GM12878 (cell line): ENCODE results near the gene KIFAP3.

Source experiments
- CEBPB ChIP-seq, 2 experiments: fragments of 150-350 bp in 1 of 2; IDR thresholded peaks; 2 replicates each; pipeline ENCODE4 v1.6.1; 2012 to 2014; ENCODE audit warnings: low read depth in 2 of 2, low read length in 2 of 2, borderline replicate concordance in 1 of 2, inconsistent platforms in 1 of 2
- CTCF ChIP-seq, 3 experiments: IDR thresholded peaks in 2 of 3; conservative IDR thresholded peaks in 1 of 3; 2 replicates each; pipeline ENCODE4 v1.5.1; 2011; ENCODE audit warnings: low read depth in 3 of 3, low read length in 3 of 3, mild to moderate bottlenecking in 3 of 3, control low read depth in 2 of 3, moderate library complexity in 2 of 3, inconsistent platforms in 1 of 3, mixed read lengths in 1 of 3; ENCODE audit not compliant: control insufficient read depth in 2 of 3, insufficient read depth in 1 of 3; ENCODE audit errors: extremely low read depth in 1 of 3
- E2F8 ChIP-seq: fragments of 450-650 bp; IDR thresholded peaks from 2 replicates; pipeline ENCODE4 v1.6.1; 2018; ENCODE audit warnings: mild to moderate bottlenecking, low read depth, moderate library complexity; ENCODE audit not compliant: partially characterized antibody
- EP300 ChIP-seq, 2 experiments: fragments of 150-350 bp in 1 of 2; IDR thresholded peaks; 2 replicates each; pipeline ENCODE4 v1.6.1; 2011 to 2012; ENCODE audit warnings: low read depth in 2 of 2, low read length in 2 of 2, borderline replicate concordance in 1 of 2, improper control_type of control experiment in 1 of 2, inconsistent platforms in 1 of 2; ENCODE audit not compliant: control insufficient read depth in 1 of 2
- FOXM1 ChIP-seq: IDR thresholded peaks from 2 replicates; pipeline ENCODE4 v1.6.1; 2012; ENCODE audit warnings: low read depth, mild to moderate bottlenecking, inconsistent platforms, low read length, moderate library complexity
- IKZF1 ChIP-seq: fragments of 450-650 bp; conservative IDR thresholded peaks from 2 replicates; pipeline ENCODE4 v1.6.1; 2017; ENCODE audit warnings: antibody characterized with exemption, mild to moderate bottlenecking
- NFYB ChIP-seq: IDR thresholded peaks from 2 replicates; pipeline ENCODE4 v1.6.1; 2011; ENCODE audit warnings: low read depth, mild to moderate bottlenecking, low read length, improper control_type of control experiment, moderate library complexity; ENCODE audit not compliant: insufficient read depth
- POLR2A ChIP-seq: IDR thresholded peaks from 2 replicates; pipeline ENCODE4 v1.6.1; 2011; ENCODE audit warnings: low read depth, mild to moderate bottlenecking, low read length
- POLR2AphosphoS5 ChIP-seq: IDR thresholded peaks from 2 replicates; pipeline ENCODE4 v1.6.1; 2011; ENCODE audit warnings: mild to moderate bottlenecking, low read length, inconsistent platforms
- PRDM15 ChIP-seq: fragments of 450-650 bp; formaldehyde crosslinking; IDR thresholded peaks from 2 replicates; pipeline ENCODE4 v1.4.0; 2020; ENCODE audit warnings: mild to moderate bottlenecking, moderate library complexity
- ZBTB40 ChIP-seq: fragments of 450-650 bp; IDR thresholded peaks from 2 replicates; pipeline ENCODE4 v1.6.1; 2016; ENCODE audit warnings: mild to moderate bottlenecking, moderate library complexity, borderline replicate concordance
- ZNF24 ChIP-seq: fragments of 450-650 bp; IDR thresholded peaks from 2 replicates; pipeline ENCODE4 v1.6.1; 2017; ENCODE audit warnings: antibody characterized with exemption, mild to moderate bottlenecking
- ZSCAN29 ChIP-seq: fragments of 450-650 bp; IDR thresholded peaks from 2 replicates; pipeline ENCODE4 v1.6.1; 2017; ENCODE audit warnings: mild to moderate bottlenecking, moderate library complexity

GRCh38 chr1:170096806-170097340 lies 22.4 kb upstream of the KIFAP3 start:
- TF ChIP-seq ZSCAN29 (no peak), IKZF1 (no peak), CTCF (IDR thresholded peaks at IDR 0.05 in 2 of 3, conservative IDR thresholded peaks at IDR 0.05 in 1 of 3; ENCODE audit: control insufficient read depth in 2 of 3, extremely low read depth in 1 of 3, insufficient read depth in 1 of 3, low read depth in 3 of 3, low read length in 3 of 3) (no peak), FOXM1 (no peak), EP300 (IDR thresholded peaks at IDR 0.05; ENCODE audit: borderline replicate concordance in 1 of 2, control insufficient read depth in 1 of 2, low read depth in 2 of 2, low read length in 2 of 2) (no peak), POLR2AphosphoS5 (no peak), POLR2A (no peak), ZNF24 (no peak), CEBPB (IDR thresholded peaks at IDR 0.05; ENCODE audit: borderline replicate concordance in 1 of 2, low read depth in 2 of 2, low read length in 2 of 2) (no peak), E2F8 (no peak), ZBTB40 (no peak), NFYB (no peak), PRDM15 (CRISPR knock-in tag) (no peak)
